GM21515 (cell line): ENCODE data around the gene CHCHD3.

Source experiments
- ATAC-seq: cut with Tn5 transposase; IDR thresholded peaks from one replicate; pipeline ENCODE4 v1.9.1; 2021; ENCODE audit not compliant: unreplicated experiment

The CHCHD3 gene

GRCh38 chr7:132871419-132871818 lies 210.5 kb downstream of the CHCHD3 start:
- peak; percentile 44 for ATAC-seq

- ATAC-seq = no peak
Observed at GRCh38 chr7:132869166-132869861, 212.6 kb downstream of the CHCHD3 start.

GRCh38 chr7:132866551-132866950 lies 215.3 kb downstream of the CHCHD3 start:
- ATAC-seq = no peak

- ATAC-seq = no peak
Observed at GRCh38 chr7:132866144-132866531, 215.8 kb downstream of the CHCHD3 start.

GRCh38 chr7:132865366-132866143 lies 216.3 kb downstream of the CHCHD3 start:
- ATAC-seq = no peak

GRCh38 chr7:132861940-132862554 lies 219.8 kb downstream of the CHCHD3 start:
- ATAC-seq = no peak

GRCh38 chr7:132861424-132861823 lies 220.5 kb downstream of the CHCHD3 start:
- no peak for ATAC-seq

GRCh38 chr7:132859199-132859598 lies 222.7 kb downstream of the CHCHD3 start:
- ATAC-seq = no peak

GRCh38 chr7:132858760-132859159 lies 223.1 kb downstream of the CHCHD3 start:
- no peak for ATAC-seq

- ATAC-seq = no peak
Observed at GRCh38 chr7:132858251-132858650, 223.6 kb downstream of the CHCHD3 start.

GRCh38 chr7:132857703-132858102 lies 224.2 kb downstream of the CHCHD3 start:
- ATAC-seq = no peak

- ATAC-seq = no peak
Observed at GRCh38 chr7:132857031-132857430, 224.9 kb downstream of the CHCHD3 start.

GRCh38 chr7:132856416-132856815 lies 225.5 kb downstream of the CHCHD3 start:
- no peak for ATAC-seq

GRCh38 chr7:132855901-132856300 lies 226.0 kb downstream of the CHCHD3 start:
- ATAC-seq = no peak

GRCh38 chr7:132854238-132854637 lies 227.7 kb downstream of the CHCHD3 start:
- no peak for ATAC-seq

- no peak for ATAC-seq
Observed at GRCh38 chr7:132847376-132847775, 234.5 kb downstream of the CHCHD3 start.

- no peak for ATAC-seq
Observed at GRCh38 chr7:132846086-132846485, 235.8 kb downstream of the CHCHD3 start.

- ATAC-seq = no peak
Observed at GRCh38 chr7:132842478-132842877, 239.4 kb downstream of the CHCHD3 start.

- ATAC-seq = no peak
Observed at GRCh38 chr7:132840199-132840598, 241.7 kb downstream of the CHCHD3 start.

- no peak for ATAC-seq
Observed at GRCh38 chr7:132838313-132838712, 243.6 kb downstream of the CHCHD3 start.

- no peak for ATAC-seq
Observed at GRCh38 chr7:132837529-132837928, 244.4 kb downstream of the CHCHD3 start.

- no peak for ATAC-seq
Observed at GRCh38 chr7:132836746-132837145, 245.1 kb downstream of the CHCHD3 start.
